Stimulated activated naive CD8-positive, alpha-beta T cell treated with anti-CD3 and anti-CD28 coated beads, Interleukin-15, Interleukin-2, amounts not matched to agents 100 ng/mL and 50 ng/mL, for 24 hours (primary cell): ENCODE data around the gene VPS41.

Experiments
- H3K27ac Mint-ChIP-seq: one replicate; pipeline ENCODE4 v1.8.0; 2021; ENCODE audit warnings: mild to moderate bottlenecking, mixed read lengths
- H3K27me3 Mint-ChIP-seq: one replicate; pipeline ENCODE4 v1.8.0; 2021; ENCODE audit warnings: mixed read lengths
- H3K36me3 Mint-ChIP-seq: one replicate; pipeline ENCODE4 v1.8.0; 2021; ENCODE audit warnings: low read depth, mixed read lengths
- H3K4me1 Mint-ChIP-seq: one replicate; pipeline ENCODE4 v1.8.0; 2021; ENCODE audit warnings: low read depth, mixed read lengths
- H3K4me3 Mint-ChIP-seq: one replicate; pipeline ENCODE4 v1.8.0; 2021; ENCODE audit warnings: mild to moderate bottlenecking, mixed read lengths
- H3K9me3 Mint-ChIP-seq: one replicate; pipeline ENCODE4 v1.8.0; 2021; ENCODE audit warnings: mixed read lengths

Gene VPS41

GRCh38 chr7:38678698-38679054 lies 230.3 kb downstream of the VPS41 start:
- Mint-ChIP-seq H3K9me3 (no peaks in the 10 kb centered on the region), H3K36me3 (no peaks in the 10 kb centered on the region), H3K4me3 (no peak overlapping the region), H3K4me1 (no peaks in the 10 kb centered on the region), H3K27ac (no peak overlapping the region), H3K27me3 (no peaks in the 10 kb centered on the region)

GRCh38 chr7:38677981-38678697 lies 230.9 kb downstream of the VPS41 start:
- Mint-ChIP-seq H3K27me3 (no peaks in the 10 kb centered on the region), H3K36me3 (no peaks in the 10 kb centered on the region), H3K27ac (no peak overlapping the region), H3K4me1 (no peaks in the 10 kb centered on the region), H3K9me3 (no peaks in the 10 kb centered on the region), H3K4me3 (no peak overlapping the region)

GRCh38 chr7:38675494-38676106 lies 233.4 kb downstream of the VPS41 start:
- H3K9me3 Mint-ChIP-seq: no peaks in the 10 kb centered on the region
- H3K36me3 Mint-ChIP-seq: no peaks in the 10 kb centered on the region
- no peak overlapping the region for H3K4me3 Mint-ChIP-seq
- no peak overlapping the region for H3K27ac Mint-ChIP-seq
- H3K4me1 Mint-ChIP-seq: peaks cover 5% of the 10 kb centered on the region
- H3K27me3 Mint-ChIP-seq: peaks cover 5% of the 10 kb centered on the region

- peaks cover 5% of the 10 kb centered on the region for H3K27me3 Mint-ChIP-seq
- H3K27ac Mint-ChIP-seq: no peak overlapping the region
- H3K4me3 Mint-ChIP-seq: no peak overlapping the region
- H3K4me1 Mint-ChIP-seq: peaks cover 5% of the 10 kb centered on the region
- no peaks in the 10 kb centered on the region for H3K36me3 Mint-ChIP-seq
- H3K9me3 Mint-ChIP-seq: no peaks in the 10 kb centered on the region
Observed at GRCh38 chr7:38674513-38674912, 234.5 kb downstream of the VPS41 start.

- no peak overlapping the region for H3K4me3 Mint-ChIP-seq
- H3K27me3 Mint-ChIP-seq: peaks cover 11% of the 10 kb centered on the region
- H3K36me3 Mint-ChIP-seq: no peaks in the 10 kb centered on the region
- H3K9me3 Mint-ChIP-seq: no peaks in the 10 kb centered on the region
- peaks cover 5% of the 10 kb centered on the region for H3K4me1 Mint-ChIP-seq
- H3K27ac Mint-ChIP-seq: no peak overlapping the region
Observed at GRCh38 chr7:38673795-38674194, 235.2 kb downstream of the VPS41 start.
